Upper lobe of left lung (tissue), 4 donors: Measurements from ENCODE around the gene MSANTD1.

ENCODE experiments used
- EP300 ChIP-seq, 4 donors: sonication (generic); formaldehyde crosslinking; IDR thresholded peaks; one replicate each; pipeline ENCODE4 v1.5.1; 2017; ENCODE audit warnings: antibody characterized with exemption in 4 of 4, control low read depth in 2 of 4
- POLR2A ChIP-seq, 4 donors: fragments of 450-650 bp; IDR thresholded peaks; one replicate each; pipeline ENCODE4 v1.5.1; 2016 to 2017; ENCODE audit warnings: antibody characterized with exemption in 4 of 4, mild to moderate bottlenecking in 2 of 4
- POLR2AphosphoS5 ChIP-seq, 2 donors: sonication (generic); formaldehyde crosslinking; IDR thresholded peaks; one replicate each; pipeline ENCODE4 v1.5.1; 2017; ENCODE audit warnings: antibody characterized with exemption in 2 of 2
- TF ChIP-seq, protein P1 (sequence below), 6 experiments: fragments of 450-650 bp in 4 of 6; fragments of 200-600 bp in 2 of 6; sonication (generic) in 2 of 6; IDR thresholded peaks; one replicate each; pipeline ENCODE4 v1.5.1; 2016 to 2019; ENCODE audit warnings: antibody characterized with exemption in 6 of 6

- TF ChIP-seq, protein P1, sequence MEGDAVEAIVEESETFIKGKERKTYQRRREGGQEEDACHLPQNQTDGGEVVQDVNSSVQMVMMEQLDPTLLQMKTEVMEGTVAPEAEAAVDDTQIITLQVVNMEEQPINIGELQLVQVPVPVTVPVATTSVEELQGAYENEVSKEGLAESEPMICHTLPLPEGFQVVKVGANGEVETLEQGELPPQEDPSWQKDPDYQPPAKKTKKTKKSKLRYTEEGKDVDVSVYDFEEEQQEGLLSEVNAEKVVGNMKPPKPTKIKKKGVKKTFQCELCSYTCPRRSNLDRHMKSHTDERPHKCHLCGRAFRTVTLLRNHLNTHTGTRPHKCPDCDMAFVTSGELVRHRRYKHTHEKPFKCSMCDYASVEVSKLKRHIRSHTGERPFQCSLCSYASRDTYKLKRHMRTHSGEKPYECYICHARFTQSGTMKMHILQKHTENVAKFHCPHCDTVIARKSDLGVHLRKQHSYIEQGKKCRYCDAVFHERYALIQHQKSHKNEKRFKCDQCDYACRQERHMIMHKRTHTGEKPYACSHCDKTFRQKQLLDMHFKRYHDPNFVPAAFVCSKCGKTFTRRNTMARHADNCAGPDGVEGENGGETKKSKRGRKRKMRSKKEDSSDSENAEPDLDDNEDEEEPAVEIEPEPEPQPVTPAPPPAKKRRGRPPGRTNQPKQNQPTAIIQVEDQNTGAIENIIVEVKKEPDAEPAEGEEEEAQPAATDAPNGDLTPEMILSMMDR (IDR thresholded peaks at IDR 0.05) = no peak
- TF ChIP-seq EP300 (IDR thresholded peaks at IDR 0.05) (no peak), POLR2A (IDR thresholded peaks at IDR 0.05) (no peak), POLR2AphosphoS5 (IDR thresholded peaks at IDR 0.05) (no peak)
Measured at GRCh38 chr4:3252831-3253641, 4.1 kb downstream of the MSANTD1 start.
